Inflammatory macrophage treated with lipopolysaccharide for 4 hours (primary cell): Measurements from ENCODE around the gene TAAR2.
"Not testable (repeated sequence)": the region's sequence is repeated elsewhere in the genome, so short reads cannot be mapped to it uniquely, and the experiment has no call there.

ENCODE experiments used
- DNase-seq: peaks from one replicate; pipeline ENCODE4 v3.0.0-alpha.2; 2020

The TAAR2 gene

DNA sequence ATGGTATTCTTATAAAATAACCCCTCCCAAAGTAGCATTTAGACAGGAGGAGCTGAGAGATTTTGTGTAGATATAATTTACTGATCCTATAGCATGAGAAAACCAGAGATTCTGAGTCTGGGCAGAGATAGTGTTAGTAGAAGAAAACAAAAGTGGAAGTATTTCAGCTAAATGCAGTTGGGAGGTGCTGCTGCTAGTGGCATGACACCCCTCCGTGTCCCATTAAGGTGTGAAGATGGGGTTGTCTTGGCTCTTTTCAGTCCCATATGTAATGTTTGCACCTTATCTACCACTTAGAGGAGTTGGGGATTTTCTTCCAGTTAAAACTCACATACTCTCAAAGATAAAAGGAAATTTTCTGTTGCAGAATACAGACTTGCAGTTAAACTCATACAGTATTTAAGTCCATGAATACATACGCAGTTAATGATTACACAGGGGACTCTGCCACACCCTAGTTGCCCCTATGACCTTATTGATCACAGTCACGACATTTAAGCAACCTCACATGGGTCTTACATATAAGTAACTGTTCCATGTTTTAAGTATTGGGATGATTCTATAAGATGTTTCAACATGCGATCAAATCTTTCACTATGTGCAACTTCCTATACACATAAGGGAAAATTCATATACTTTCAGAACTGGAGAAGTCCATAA lies 11.5 kb downstream of the TAAR2 start:
- no peak for DNase-seq

DNA sequence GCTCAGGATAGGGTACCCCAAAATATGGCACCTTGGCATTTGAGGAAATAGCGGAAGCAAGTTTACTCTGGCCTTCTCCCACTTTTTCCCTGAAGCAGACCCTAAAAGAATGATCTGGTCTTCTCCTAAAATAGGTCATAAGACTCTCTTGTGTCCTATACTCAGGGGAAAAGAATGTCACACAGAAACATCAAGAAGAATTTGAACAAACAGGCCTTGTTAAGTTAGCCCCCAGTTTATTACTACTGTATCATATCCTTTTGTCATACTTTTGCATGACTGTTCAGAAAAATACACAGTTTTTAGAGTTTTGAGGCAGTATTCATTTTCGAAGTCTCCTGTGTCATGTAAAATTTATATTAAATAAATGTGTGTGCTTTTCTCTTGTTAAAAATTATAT lies 12.5 kb downstream of the TAAR2 start:
- DNase-seq: no peak

DNA sequence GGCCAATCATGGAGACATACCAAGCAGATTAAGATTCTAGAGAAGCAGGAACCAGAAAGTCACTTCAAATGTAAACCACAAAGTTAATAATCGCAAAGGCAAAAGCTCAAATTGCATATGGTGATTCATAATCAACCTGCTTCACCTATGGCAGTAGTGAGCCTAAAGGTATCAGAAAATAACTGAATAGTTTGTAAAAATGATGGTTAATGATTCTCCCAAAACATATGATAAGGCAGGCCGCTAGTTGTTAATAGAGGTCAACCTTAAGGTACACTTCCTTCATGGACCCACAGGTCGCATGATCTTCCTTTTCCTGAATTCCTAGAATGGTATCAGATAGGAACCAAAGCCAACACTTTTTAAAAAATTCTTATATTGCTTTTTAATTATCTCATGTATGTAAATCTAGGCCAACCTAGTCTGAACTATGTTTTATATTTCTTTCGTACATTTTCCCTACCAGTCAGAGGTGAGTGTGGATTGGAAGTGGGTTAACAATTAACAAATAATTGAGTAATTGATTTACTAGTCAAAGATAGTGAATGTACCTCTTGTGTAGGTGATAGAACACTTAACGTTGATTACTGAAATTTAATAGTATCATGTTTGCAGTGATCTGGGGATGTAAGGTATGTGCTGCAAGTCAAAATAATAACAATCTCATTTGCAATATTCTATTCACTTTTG lies 16.4 kb downstream of the TAAR2 start:
- no peak for DNase-seq

DNA sequence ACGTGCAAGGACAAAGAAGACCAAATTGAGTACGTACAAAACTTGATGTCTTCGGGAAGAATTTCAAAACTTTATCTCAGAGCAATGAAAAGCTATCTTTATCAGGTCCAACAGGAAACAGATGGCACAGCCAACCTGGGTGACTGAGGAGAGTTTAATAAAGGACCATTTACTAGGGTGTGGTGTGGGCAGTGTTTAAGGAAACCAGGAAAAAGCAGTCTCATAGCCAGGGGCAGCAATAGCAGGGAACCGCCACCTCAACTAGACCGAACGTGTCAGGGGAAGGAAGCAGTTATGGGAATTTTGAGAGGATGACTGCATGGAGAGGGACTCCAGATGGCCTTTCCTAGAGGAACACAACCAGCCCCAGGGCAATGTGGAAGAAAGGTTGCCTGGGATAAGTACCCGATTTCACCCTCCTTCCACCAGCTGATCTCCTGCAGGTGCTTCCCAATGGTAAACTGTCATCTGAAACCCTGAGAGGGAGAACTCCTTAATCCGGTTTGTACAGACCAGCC lies 19.4 kb downstream of the TAAR2 start:
- no peak for DNase-seq

DNA sequence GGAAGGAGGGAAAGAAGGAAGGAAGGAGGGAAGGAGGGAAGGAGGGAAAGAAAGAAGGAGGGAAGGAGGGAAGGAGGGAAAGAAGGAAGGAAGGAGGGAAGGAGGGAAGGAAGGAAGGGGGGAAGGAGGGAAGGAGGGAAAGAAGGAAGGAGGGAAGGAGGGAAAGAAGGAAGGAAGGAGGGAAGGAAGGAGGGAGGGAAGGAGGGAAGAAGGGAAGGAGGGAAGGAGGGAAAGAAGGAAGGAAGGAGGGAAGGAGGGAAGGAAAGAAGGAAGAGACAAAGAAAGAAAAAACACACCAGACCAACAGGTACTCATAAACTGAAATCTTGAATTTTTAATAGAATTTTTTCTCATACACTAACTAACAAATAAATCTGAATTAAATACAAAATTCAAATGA lies 23.2 kb downstream of the TAAR2 start:
- DNase-seq: not testable (repeated sequence)

DNA sequence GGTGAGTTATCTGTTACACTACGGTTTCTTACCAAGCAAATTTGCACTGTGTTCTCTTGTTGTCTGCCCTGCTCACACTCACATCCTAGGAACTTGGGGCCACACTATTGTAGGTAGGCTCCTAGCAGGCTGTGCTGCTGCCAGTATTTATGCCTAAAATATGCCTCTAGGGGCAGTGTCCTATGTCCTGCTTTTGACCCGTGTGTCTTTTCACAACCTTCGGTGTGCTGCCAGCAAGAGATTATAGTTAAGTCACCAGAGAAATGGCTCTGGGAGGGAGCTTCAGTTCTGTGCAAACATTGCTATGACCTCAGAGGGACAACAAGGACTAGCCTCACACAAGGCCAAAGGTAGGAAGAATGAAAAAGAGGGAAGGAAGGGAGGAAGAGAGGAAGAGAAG lies 25.6 kb downstream of the TAAR2 start:
- DNase-seq: peak; percentile 21

DNA sequence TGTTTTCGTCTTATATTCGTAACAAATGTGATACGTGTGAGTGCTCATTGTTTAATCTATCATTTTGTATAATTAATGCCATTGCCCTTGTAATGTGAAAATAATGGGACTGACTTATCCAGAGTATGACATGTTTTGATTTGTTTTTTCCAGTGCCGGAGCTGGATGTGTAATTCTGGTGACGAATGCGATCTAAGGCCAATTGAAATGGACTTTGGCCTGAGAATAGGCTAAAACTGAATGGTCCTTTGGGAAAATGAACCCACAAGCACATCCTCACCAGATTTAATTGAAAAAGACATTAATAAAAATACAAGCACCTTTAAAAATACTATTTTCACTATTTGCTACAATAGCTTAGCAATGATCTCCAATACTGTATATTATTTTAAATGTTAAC lies 27.9 kb downstream of the TAAR2 start:
- DNase-seq: no peak

DNA sequence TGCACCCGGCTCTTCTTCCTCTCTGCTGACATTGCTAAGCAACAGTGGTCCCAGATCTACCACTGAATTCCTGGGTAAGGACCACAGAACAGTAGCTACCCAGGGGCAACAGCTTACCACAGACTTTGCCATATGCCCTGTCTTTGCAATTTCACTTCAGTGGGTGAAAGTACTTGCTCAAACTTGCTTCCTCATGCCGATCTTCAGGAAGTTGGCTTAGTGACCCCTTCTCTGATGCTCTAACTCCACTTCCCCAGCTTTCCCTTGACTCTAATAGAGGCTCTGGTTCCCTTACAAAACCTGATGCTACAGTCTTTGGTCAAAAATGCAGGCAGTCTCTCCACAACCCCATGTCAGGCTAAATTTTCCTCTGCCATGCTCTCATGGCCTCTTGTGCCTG lies 31.2 kb downstream of the TAAR2 start:
- DNase-seq: peak; percentile 57

DNA sequence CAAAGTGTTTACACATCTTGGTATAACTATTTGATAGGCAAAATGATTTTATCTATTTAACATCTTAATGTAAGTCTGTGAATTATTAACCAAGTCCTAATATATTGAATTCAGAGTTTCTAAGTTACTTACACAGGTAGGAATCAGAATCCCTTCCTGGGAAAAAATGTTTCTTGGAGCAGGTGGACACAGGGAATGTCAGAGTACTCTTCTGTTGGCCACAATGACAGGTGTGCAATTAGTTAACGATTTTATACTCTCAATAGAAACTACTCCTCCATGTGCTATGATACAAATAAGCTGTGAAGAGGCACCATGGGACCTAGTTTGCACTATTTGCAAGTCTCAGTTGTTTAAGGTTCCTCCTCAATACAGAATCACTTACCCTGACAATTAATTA lies 33.7 kb downstream of the TAAR2 start:
- no peak for DNase-seq

DNA sequence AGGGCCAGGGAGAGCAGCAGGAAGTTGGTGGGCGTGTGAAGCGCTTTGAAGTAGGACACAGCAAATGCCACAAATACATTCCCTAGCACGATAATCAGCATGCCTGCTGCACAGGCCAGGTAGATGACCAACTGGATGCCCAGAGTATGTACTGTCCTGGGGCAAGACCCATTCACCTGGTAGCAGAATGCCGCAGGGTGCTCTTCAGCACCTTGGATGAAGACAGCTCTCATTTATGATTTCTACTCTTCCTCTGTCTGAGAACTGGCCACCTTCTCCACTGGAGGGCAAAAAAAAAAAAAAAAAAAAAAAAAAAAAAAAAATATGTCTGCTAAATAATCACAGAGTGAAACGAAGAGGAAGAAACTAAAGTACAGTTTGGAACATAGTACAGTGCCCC lies 34.6 kb downstream of the TAAR2 start, which contains the start of gene TAAR5:
TAAR5 (minus strand) TSS at position 288 of the 400 bp plus-strand sequence; CDS start at position 233, 55 bp downstream.
- DNase-seq: no peak

DNA sequence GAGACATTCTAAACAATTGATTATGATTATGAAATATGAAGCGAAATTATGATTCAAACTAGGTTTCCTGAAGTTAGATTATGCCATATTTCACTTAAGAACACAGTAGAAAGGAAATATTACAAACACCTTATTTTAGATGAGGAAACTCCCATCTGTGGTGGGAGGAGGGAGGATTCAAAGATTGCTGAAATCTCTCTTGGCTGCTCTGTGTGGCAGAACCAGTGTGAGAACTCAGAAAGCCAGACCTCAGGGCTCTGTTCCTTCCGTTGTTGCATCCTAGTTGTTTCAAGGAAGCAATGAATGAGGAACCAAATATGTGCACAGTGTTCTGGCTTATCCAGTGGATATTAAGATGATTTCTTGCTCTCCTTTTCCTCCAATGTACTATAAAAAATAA lies 36.7 kb downstream of the TAAR2 start:
- peak; percentile 77 for DNase-seq

DNA sequence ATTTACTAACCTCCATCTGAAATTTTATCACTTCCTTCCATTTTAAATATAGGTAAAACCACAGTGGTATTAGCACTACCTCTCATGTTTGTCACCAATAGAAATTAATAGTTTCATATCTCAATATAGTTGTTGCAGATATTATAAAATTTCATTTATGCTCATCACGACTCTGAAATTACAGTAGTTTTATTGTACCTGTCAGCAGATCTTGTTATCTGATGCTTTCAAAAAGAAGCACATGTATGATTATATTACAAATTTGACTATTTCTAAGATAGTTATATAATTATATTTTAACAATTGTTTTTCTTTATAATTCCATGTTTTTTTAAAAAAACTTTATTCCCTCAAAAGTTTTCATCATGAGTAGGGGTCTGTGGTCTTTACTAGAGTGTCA lies 39.4 kb downstream of the TAAR2 start:
- no peak for DNase-seq

DNA sequence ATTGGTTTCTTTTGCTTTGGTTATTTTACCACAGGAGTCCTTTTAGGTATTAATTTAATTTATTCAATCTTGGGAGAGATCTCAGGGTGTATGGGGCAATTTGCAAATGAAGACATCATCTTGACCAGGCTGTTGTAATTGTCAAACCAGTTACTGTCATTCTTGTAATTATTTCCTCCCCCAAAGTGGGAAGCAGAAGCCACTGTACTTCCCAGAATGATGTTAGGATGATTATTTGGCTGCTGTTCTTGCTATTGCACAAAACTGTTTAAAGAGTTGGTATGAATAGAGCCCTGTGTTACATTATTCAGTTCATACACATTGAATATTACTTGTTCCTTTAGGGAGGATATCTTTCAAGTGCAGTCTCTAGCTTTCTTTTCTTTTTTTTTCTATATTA lies 52.3 kb downstream of the TAAR2 start:
- peak; percentile 88 for DNase-seq

DNA sequence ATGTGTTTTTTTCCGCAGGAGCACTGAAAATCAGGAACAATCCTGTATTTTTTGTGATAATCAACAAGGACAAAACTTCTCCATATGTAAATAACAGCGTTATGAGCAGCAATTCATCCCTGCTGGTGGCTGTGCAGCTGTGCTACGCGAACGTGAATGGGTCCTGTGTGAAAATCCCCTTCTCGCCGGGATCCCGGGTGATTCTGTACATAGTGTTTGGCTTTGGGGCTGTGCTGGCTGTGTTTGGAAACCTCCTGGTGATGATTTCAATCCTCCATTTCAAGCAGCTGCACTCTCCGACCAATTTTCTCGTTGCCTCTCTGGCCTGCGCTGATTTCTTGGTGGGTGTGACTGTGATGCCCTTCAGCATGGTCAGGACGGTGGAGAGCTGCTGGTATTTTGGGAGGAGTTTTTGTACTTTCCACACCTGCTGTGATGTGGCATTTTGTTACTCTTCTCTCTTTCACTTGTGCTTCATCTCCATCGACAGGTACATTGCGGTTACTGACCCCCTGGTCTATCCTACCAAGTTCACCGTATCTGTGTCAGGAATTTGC lies 53.8 kb downstream of the TAAR2 start, which contains the start of gene TAAR6:
TAAR6 (plus strand) TSS at position 102 of the 557 bp plus-strand sequence; CDS start at position 102, 0 bp downstream.
- DNase-seq: no peak

DNA sequence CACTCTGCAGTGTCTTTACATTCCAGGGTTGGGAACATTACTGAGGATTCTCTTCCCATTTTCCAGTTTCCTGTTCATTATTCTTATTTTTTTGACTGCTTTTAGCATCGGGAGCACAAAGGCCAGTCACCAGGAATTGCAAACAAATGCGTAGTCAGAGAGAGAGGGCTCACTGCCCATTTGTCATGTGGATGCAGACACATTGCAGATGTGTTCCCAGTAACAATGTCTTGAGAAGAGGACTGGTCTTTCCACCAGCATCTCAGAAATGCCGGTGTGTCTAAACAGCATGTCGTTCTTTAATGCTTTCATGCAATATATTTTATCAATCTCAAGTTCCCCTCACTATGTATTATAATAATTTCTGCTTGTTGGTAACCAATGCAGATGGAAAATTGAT lies 54.9 kb downstream of the TAAR2 start:
- DNase-seq: no peak

DNA sequence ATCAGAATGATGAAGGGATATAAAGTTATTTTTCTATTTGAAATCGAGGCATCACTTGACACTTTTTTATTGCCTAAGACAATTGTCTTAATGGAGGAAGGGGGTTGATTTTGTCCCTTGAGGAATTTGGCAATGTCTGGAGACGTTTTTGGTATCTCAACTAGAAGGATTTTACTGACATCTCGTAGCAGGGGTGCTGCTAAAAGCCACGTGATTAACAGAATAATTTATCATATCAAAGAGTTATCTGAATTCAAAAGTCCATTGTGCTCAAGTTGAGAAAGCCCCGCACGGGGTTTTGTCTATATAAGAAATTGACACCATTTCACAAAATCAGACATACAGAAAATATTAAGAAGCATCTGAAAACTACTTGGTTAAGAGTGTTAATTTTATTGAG lies 55.5 kb downstream of the TAAR2 start:
- DNase-seq: no peak

DNA sequence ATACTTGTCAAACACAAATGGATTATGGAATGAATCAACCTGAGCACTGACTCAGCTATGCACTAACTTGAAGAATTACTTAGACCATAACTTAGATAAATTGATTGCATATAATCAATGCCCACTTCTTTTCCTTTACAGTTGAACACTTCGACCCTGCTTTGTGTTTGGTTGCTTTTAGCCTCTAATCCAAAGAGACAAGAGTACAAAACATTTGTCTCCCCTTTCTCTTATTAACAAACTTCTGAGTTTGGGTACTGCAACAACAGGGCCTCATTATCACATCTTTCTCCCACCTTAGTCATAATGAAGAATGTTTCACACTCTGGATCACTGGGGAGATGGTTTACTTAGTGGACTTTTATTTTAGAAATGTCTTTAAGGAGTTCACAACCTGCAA lies 56.5 kb downstream of the TAAR2 start:
- DNase-seq: no peak
